Measurements from ENCODE around the gene LCN1. TPM values are rescaled to one million over a fixed set of nuclear protein-coding genes. Genes with fewer than 3 reads are reported as not detected.

Gene LCN1
- polyA plus RNA-seq, 1 donor (not counting 4 experiments of a cell fraction or from before 2014, with no cell fraction given) = not detected

GRCh38 chr9:135555203-135555602 lies 34.0 kb downstream of the LCN1 start:
- no peak for TF ChIP-seq EZH2 (IDR thresholded peaks at IDR 0.05; ENCODE audit: low read length)
- TF ChIP-seq, protein P1, sequence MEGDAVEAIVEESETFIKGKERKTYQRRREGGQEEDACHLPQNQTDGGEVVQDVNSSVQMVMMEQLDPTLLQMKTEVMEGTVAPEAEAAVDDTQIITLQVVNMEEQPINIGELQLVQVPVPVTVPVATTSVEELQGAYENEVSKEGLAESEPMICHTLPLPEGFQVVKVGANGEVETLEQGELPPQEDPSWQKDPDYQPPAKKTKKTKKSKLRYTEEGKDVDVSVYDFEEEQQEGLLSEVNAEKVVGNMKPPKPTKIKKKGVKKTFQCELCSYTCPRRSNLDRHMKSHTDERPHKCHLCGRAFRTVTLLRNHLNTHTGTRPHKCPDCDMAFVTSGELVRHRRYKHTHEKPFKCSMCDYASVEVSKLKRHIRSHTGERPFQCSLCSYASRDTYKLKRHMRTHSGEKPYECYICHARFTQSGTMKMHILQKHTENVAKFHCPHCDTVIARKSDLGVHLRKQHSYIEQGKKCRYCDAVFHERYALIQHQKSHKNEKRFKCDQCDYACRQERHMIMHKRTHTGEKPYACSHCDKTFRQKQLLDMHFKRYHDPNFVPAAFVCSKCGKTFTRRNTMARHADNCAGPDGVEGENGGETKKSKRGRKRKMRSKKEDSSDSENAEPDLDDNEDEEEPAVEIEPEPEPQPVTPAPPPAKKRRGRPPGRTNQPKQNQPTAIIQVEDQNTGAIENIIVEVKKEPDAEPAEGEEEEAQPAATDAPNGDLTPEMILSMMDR (optimal IDR thresholded peaks at IDR 0.05 in 1 of 3, IDR thresholded peaks at IDR 0.05 in 1 of 3, conservative IDR thresholded peaks at IDR 0.05 in 1 of 3; ENCODE audit: extremely low read depth in 1 of 3, insufficient read depth in 2 of 3, low read length in 3 of 3) = no peak
- FAIRE-seq (no peak), DNase-seq (ENCODE audit: low read depth, low spot score) (no peak)
- no peaks in the 10 kb centered on the region for H3K27me3 ChIP-seq (ENCODE audit: control insufficient read depth, extremely low read depth, insufficient read depth, low read length)
- H3K4me2 ChIP-seq (ENCODE audit: control insufficient read depth, extremely low read depth, insufficient read depth, low read depth, low read length) = no peak overlapping the region
- H3K79me2 ChIP-seq (ENCODE audit: control insufficient read depth, insufficient read depth, low read length) = no peaks in the 10 kb centered on the region
- dilution Hi-C loops (cut with MboI; ENCODE audit: extremely low pct_ligation_motif_present, low sequenced_read_pairs) = no loop called here
- no peaks in the 10 kb centered on the region for H3K36me3 ChIP-seq (ENCODE audit: control insufficient read depth in 2 of 2, extremely low read depth in 1 of 2, insufficient read depth in 2 of 2, low read length in 2 of 2)
- H4K20me1 ChIP-seq (ENCODE audit: control insufficient read depth, extremely low read depth, insufficient read depth, low read length) = no peaks in the 10 kb centered on the region
- H3K27ac ChIP-seq (ENCODE audit: control insufficient read depth, insufficient read depth, low read length) = no peak overlapping the region
- no peaks in the 10 kb centered on the region for H3K9me1 ChIP-seq (ENCODE audit: control insufficient read depth, extremely low read depth, insufficient read depth, low read length)
- H3K9me3 ChIP-seq (ENCODE audit: control insufficient read depth, low read depth, low read length) = no peaks in the 10 kb centered on the region
- H2AFZ ChIP-seq (ENCODE audit: control insufficient read depth, low read length) = no peak overlapping the region
- no peaks in the 10 kb centered on the region for H3K4me1 ChIP-seq (ENCODE audit: control insufficient read depth, extremely low read depth, insufficient read depth, low read length)
- H3K4me3 ChIP-seq (ENCODE audit: control insufficient read depth in 2 of 3, extremely low read depth in 1 of 3, insufficient read depth in 2 of 3, low read depth in 1 of 3, low read length in 3 of 3) = no peak overlapping the region
- no peak overlapping the region for H3K9ac ChIP-seq (ENCODE audit: control insufficient read depth, extremely low read depth, insufficient read depth, low read length)

GRCh38 chr9:135555910-135556309 lies 34.7 kb downstream of the LCN1 start:
- FAIRE-seq (no peak), DNase-seq (ENCODE audit: low read depth, low spot score) (no peak)
- Histone ChIP-seq H4K20me1 (ENCODE audit: control insufficient read depth, extremely low read depth, insufficient read depth, low read length) (no peaks in the 10 kb centered on the region), H3K9me1 (ENCODE audit: control insufficient read depth, extremely low read depth, insufficient read depth, low read length) (no peaks in the 10 kb centered on the region), H3K4me2 (ENCODE audit: control insufficient read depth, extremely low read depth, insufficient read depth, low read depth, low read length) (no peak overlapping the region), H3K4me1 (ENCODE audit: control insufficient read depth, extremely low read depth, insufficient read depth, low read length) (no peaks in the 10 kb centered on the region), H3K27ac (ENCODE audit: control insufficient read depth, insufficient read depth, low read length) (no peak overlapping the region), H3K9me3 (ENCODE audit: control insufficient read depth, low read depth, low read length) (no peaks in the 10 kb centered on the region), H3K9ac (ENCODE audit: control insufficient read depth, extremely low read depth, insufficient read depth, low read length) (no peak overlapping the region), H3K27me3 (ENCODE audit: control insufficient read depth, extremely low read depth, insufficient read depth, low read length) (no peaks in the 10 kb centered on the region), H3K36me3 (ENCODE audit: control insufficient read depth in 2 of 2, extremely low read depth in 1 of 2, insufficient read depth in 2 of 2, low read length in 2 of 2) (no peaks in the 10 kb centered on the region), H3K4me3 (ENCODE audit: control insufficient read depth in 2 of 3, extremely low read depth in 1 of 3, insufficient read depth in 2 of 3, low read depth in 1 of 3, low read length in 3 of 3) (no peak overlapping the region), H2AFZ (ENCODE audit: control insufficient read depth, low read length) (no peak overlapping the region), H3K79me2 (ENCODE audit: control insufficient read depth, insufficient read depth, low read length) (no peaks in the 10 kb centered on the region)
- TF ChIP-seq, protein P1 (optimal IDR thresholded peaks at IDR 0.05 in 1 of 3, IDR thresholded peaks at IDR 0.05 in 1 of 3, conservative IDR thresholded peaks at IDR 0.05 in 1 of 3; ENCODE audit: extremely low read depth in 1 of 3, insufficient read depth in 2 of 3, low read length in 3 of 3) = no peak
- TF ChIP-seq EZH2 (IDR thresholded peaks at IDR 0.05; ENCODE audit: low read length) = no peak
- dilution Hi-C loops (cut with MboI; ENCODE audit: extremely low pct_ligation_motif_present, low sequenced_read_pairs) = no loop called here
